NCI-H2227 (cell line): Measurements from ENCODE around the gene LPO.

ENCODE experiments used
- DNase-seq: peaks from one replicate; lab custom pipeline; 2025; ENCODE audit not compliant: unreplicated experiment; lab: John Stamatoyannopoulos, UW

LPO gene

GRCh38 chr17:58228679-58229078 lies 9.7 kb upstream of the LPO start:
- no peak for DNase-seq

- DNase-seq = no peak
These were observed 9.0 kb upstream of the LPO start for GRCh38 chr17:58229384-58229783.

- no peak for DNase-seq
These were observed 8.5 kb upstream of the LPO start for GRCh38 chr17:58229881-58230280.

GRCh38 chr17:58231641-58232040 lies 6.7 kb upstream of the LPO start:
- no peak for DNase-seq

- DNase-seq = no peak
These were observed 5.7 kb upstream of the LPO start for GRCh38 chr17:58232707-58233156.

- no peak for DNase-seq
These were observed 4.8 kb upstream of the LPO start for GRCh38 chr17:58233543-58233942.

GRCh38 chr17:58234512-58234911 lies 3.9 kb upstream of the LPO start:
- DNase-seq = no peak

- no peak for DNase-seq
These were observed 2.6 kb upstream of the LPO start for GRCh38 chr17:58235821-58236220.

GRCh38 chr17:58236394-58236793 lies 2.0 kb upstream of the LPO start:
- DNase-seq = no peak

GRCh38 chr17:58239987-58240386 lies 1.6 kb downstream of the LPO start:
- no peak for DNase-seq

- no peak for DNase-seq
These were observed 3.9 kb downstream of the LPO start for GRCh38 chr17:58242171-58242784.

- DNase-seq = no peak
These were observed 6.6 kb downstream of the LPO start for GRCh38 chr17:58244963-58245362.

- DNase-seq = no peak
These were observed 7.2 kb downstream of the LPO start for GRCh38 chr17:58245428-58246103.

- DNase-seq = no peak
These were observed 7.8 kb downstream of the LPO start for GRCh38 chr17:58246104-58246740.

- DNase-seq = no peak
These were observed 8.4 kb downstream of the LPO start for GRCh38 chr17:58246781-58247180.

GRCh38 chr17:58247511-58248363 lies 9.4 kb downstream of the LPO start:
- no peak for DNase-seq

- DNase-seq = no peak
These were observed 10.5 kb downstream of the LPO start for GRCh38 chr17:58248955-58249269.

GRCh38 chr17:58249270-58250133 lies 11.1 kb downstream of the LPO start:
- DNase-seq = peak; percentile 70

- DNase-seq = no peak
These were observed 12.1 kb downstream of the LPO start for GRCh38 chr17:58250344-58251011.

- no peak for DNase-seq
These were observed 13.8 kb downstream of the LPO start for GRCh38 chr17:58252141-58252540.
